ENCODE results near the gene KLC3.
"Not testable (repeated sequence)": the region's sequence is repeated elsewhere in the genome, so short reads cannot be mapped to it uniquely, and the experiment has no call there.

The KLC3 gene

GRCh38 chr19:45340232-45340898 is at the start of gene KLC3:
TSS of gene KLC3 (plus strand) at chr19:45340750. CDS start at chr19:45345542, 4,792 bp downstream.
- no peak for DNase-seq

GRCh38 chr19:45291834-45292233 is 48.7 kb upstream of the KLC3 start:
- no peak for DNase-seq

- DNase-seq = no peak
Observed at GRCh38 chr19:45293682-45294081, 46.9 kb upstream of the KLC3 start.

- DNase-seq = peak; percentile 90 to 91
Observed at GRCh38 chr19:45294291-45295029, 46.1 kb upstream of the KLC3 start.

- DNase-seq = no peak
Observed at GRCh38 chr19:45295873-45296272, 44.7 kb upstream of the KLC3 start.

- DNase-seq = no peak
Observed at GRCh38 chr19:45296355-45296754, 44.2 kb upstream of the KLC3 start.

- DNase-seq = no peak
Observed at GRCh38 chr19:45297674-45298073, 42.9 kb upstream of the KLC3 start.

GRCh38 chr19:45298264-45298663 is 42.3 kb upstream of the KLC3 start:
- DNase-seq = no peak

- no peak for DNase-seq
Observed at GRCh38 chr19:45299719-45300118, 40.8 kb upstream of the KLC3 start.

GRCh38 chr19:45302416-45302815 is 38.1 kb upstream of the KLC3 start:
- DNase-seq = no peak

- DNase-seq = no peak
Observed at GRCh38 chr19:45303269-45304060, 37.1 kb upstream of the KLC3 start.

- no peak for DNase-seq
Observed at GRCh38 chr19:45304141-45304926, 36.2 kb upstream of the KLC3 start.

GRCh38 chr19:45305007-45305406 is 35.5 kb upstream of the KLC3 start:
- DNase-seq = no peak

GRCh38 chr19:45305421-45305820 is 35.1 kb upstream of the KLC3 start:
- no peak for DNase-seq

- no peak for DNase-seq
Observed at GRCh38 chr19:45306040-45306439, 34.5 kb upstream of the KLC3 start.

- DNase-seq = peak in 1 of 2 experiments; percentile 53
Observed at GRCh38 chr19:45306518-45307027, 34.0 kb upstream of the KLC3 start.

GRCh38 chr19:45307361-45307760 is 33.2 kb upstream of the KLC3 start:
- DNase-seq = no peak

- not testable (repeated sequence) for DNase-seq
Observed at GRCh38 chr19:45309322-45309721, 31.2 kb upstream of the KLC3 start.

- DNase-seq = peak in 1 of 2 experiments; percentile 9
Observed at GRCh38 chr19:45311621-45312020, 28.9 kb upstream of the KLC3 start.

- not testable (repeated sequence) for DNase-seq
Observed at GRCh38 chr19:45312285-45312684, 28.3 kb upstream of the KLC3 start.

GRCh38 chr19:45314708-45315245 is 25.8 kb upstream of the KLC3 start:
- no peak for DNase-seq

- no peak for DNase-seq
Observed at GRCh38 chr19:45315304-45315703, 25.2 kb upstream of the KLC3 start.
